H1 (cell line): ENCODE data around the gene PEX14. TPM values are rescaled to one million over a fixed set of nuclear protein-coding genes. Genes with fewer than 3 reads are reported as not detected.

Source experiments
- FOSL1 ChIP-seq: IDR thresholded peaks from 2 replicates; pipeline ENCODE4 v1.6.1; 2011; ENCODE audit warnings: mild to moderate bottlenecking, low read depth, low read length, moderate library complexity; ENCODE audit not compliant: insufficient read depth
- polyA plus RNA-seq, 7 experiments: library from polyadenylated mRNA; depleted of rRNA in 3 of 7; stranded (reverse) in 5 of 7; unstranded in 2 of 7; fragments of >200 nt in 5 of 7; fragments of 200-250 nt in 2 of 7; gene quantifications; 1 replicate in 5 of 7; 2 replicates in 1 of 7; 4 replicates in 1 of 7; pipeline versions ENCODE4 v1.2.1 to v1.2.3, GENCODE V29; 2011 to 2013; ENCODE audit warnings: missing spikeins in 2 of 7, mixed read lengths in 2 of 7
- total RNA-seq: library from RNA; stranded (reverse); fragmentation: NEBNext Ultra II Directional; extraction: Animal tissue kit (Norgen Biotek cat#: 25700); gene quantifications from 2 replicates; pipeline ENCODE4 v1.2.1, GENCODE V29; 2021

The PEX14 gene
- total and polyA plus RNA-seq, 2 of the 8 experiments (the other 6 are each of a cell fraction or from before 2014, with no cell fraction given) = 13.0 to 19.8 TPM

DNA sequence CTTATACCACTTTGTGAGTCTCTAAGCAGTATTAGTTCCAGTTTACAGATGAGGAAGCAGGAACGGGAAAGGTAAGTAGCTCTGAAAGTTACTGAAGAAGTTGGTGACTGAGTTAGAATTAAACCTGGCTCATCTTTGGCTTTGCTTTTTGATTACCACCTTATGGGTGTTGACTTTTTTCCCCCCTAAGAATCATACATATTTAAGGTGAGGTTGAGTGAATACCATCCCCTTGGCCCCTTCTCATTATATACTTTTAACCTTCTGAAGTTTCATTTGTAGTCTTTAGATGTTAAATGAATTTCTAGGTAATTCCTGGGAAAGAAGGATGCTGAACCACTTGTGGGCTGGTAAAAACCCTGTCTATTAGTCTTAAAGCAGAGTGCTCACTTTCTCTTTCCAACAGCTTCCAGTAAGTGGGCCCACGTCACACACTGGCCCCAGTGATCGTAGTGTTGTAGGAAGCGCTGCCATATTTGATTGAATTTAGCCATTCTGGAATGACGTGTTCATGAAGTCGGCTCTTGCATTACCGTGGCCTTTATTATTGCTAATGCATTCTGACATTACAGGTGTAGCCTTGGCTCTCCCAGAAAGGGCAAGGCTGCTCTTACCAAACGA is 46.9 kb downstream of the PEX14 start (continued):
- no peak for TF ChIP-seq FOSL1
